ENCODE data around the gene ZBTB46.
A peak's percentile ranks its signal among the peaks of the same experiment; 100 is the strongest.
"Not testable (repeated sequence)": the region's sequence is repeated elsewhere in the genome, so short reads cannot be mapped to it uniquely, and the experiment has no call there.

ZBTB46 gene, protein sequence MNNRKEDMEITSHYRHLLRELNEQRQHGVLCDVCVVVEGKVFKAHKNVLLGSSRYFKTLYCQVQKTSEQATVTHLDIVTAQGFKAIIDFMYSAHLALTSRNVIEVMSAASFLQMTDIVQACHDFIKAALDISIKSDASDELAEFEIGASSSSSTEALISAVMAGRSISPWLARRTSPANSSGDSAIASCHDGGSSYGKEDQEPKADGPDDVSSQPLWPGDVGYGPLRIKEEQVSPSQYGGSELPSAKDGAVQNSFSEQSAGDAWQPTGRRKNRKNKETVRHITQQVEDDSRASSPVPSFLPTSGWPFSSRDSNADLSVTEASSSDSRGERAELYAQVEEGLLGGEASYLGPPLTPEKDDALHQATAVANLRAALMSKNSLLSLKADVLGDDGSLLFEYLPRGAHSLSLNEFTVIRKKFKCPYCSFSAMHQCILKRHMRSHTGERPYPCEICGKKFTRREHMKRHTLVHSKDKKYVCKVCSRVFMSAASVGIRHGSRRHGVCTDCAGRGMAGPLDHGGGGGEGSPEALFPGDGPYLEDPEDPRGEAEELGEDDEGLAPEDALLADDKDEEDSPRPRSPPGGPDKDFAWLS

DNA sequence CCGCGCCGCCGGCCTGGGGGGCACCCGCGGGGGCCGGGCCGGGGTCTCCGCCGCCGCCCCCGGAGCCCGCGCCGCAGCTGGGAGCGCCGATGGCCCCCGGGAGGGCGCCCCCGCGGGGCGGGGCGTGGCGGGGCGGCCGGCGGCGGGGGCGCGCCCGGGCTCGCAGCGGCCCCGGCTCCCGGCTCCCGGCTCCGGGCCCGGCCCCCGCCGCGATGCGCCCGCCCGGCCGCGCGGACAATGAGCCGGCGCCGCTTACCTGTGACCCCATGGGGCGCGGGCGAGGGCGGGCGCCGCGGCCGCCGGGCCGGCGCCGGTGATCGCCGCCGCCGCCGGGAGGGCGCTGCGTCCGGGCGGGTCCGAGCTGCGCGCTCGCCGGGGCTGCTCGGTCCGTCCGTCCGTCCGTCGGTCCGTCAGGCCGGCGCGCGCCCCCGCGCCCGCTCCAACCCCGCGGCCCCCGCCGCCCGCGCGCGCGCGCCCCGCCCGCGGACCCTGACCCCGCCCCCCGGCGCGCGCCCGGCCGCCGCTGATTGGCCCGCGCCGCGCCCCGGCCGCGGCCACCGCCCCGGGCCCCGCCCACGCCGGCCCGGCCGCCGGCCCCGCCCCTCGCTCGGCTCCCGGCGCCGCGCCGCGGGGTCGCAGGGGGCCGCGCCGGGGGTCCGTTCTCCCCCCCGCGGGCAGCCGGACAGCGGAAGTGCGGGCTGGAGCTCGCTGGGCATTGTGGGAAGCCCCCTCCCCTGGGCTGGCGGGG, at the start of gene ZBTB46:
Gene ZBTB46, minus strand, starts transcription at position 424 of the 748 bp plus-strand sequence. CDS start 40,507 bp downstream, outside the sequence.
- peak in 1 of 2 experiments; percentile 22 for DNase-seq

DNA sequence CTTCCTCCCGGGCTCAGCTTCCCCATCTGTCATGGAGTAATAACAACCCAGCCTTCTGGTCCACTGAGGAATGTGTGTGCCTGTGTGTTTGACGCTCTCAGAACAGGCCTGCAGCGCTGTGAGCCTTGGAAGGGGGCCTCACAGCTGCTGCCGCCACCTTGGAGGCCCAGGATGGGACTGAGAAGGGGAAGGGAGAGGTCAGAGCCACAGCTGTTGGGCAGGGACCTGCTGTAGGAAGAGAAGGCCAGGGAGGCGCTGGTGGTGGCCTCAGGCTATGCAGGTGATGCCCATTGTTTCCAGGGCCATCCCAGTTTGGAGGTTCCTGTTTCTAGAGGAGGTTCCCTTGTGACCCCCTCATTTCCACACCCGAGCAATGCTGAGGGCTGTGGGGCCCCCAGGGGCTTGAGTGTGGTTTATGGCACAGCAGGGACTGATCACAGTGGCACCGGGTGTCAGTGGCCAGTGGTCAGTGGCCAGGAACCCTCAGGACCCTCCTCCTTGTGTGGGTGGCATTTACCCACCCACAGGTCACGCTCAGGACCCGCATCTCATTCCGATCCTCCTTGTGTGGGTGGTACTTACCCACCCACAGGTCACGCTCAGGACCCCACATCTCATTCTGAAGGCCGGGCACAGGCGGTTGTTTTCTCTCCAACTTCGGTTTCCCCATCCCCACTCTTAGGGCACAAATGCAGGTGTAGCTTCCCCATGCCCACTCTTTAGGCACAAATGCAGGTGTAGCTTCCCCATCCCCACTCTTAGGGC, 48.0 kb upstream of the ZBTB46 start:
- peak in 1 of 2 experiments; percentile 40 for DNase-seq

DNA sequence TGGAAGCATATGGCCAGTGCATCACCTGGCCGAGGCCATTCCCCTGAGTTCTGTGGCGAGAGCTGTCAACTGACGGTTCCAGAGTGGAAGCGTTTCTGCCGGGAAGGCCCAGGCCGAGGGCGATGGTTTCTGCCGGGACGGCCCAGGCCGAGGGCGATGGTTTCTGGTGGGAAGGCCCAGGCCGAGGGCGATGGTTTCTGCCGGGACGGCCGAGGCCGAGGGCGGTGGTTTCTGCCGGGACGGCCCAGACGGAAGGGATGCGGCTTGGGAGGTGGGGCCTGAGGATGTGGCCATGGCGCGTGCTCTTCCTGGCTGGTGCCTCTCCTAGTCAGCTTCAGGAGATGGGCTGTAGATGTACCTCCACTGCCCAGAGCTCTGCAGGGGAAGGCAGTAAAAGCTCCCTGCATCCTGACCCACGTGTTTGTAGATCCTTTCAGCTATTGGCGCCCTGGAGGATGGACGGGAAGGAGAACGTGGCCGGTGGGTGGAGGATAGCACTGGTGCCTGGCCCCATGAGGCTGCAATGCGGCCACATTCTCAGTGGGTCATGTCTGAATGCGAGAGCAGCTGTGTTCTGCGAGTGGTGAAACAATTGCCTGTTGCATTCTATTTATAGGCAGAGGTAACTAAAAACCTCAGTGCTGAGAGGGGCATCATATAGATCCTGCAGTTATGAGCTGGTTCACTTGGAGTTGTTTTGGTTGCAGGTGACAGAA, 46.8 kb upstream of the ZBTB46 start:
- DNase-seq = no peak

DNA sequence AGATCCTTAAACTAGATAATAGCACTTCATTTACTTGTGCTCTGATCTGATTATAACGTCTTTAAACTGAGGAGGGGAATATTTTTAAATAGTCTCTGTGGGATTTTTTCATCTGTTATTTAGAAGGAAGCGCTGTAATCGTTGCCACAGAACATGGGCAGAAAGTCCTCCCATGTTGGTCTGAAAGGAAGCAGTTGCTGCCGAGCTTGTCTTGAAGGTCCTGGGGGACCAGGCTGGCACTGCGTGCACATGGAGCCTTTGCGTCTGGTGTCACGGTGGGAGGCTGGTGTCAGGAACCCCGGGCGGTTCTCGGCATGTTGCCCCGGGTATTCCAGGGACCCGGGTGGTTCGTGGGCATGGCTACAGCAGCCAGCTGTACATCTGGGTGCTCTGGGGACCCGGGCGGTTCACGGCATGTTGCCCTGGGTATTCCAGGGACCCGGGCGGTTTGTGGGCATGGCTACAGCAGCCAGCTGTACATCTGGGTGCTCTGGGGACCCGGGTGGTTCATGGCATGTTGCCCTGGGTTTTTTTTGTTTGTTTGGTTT, 45.5 kb upstream of the ZBTB46 start:
- DNase-seq = no peak

DNA sequence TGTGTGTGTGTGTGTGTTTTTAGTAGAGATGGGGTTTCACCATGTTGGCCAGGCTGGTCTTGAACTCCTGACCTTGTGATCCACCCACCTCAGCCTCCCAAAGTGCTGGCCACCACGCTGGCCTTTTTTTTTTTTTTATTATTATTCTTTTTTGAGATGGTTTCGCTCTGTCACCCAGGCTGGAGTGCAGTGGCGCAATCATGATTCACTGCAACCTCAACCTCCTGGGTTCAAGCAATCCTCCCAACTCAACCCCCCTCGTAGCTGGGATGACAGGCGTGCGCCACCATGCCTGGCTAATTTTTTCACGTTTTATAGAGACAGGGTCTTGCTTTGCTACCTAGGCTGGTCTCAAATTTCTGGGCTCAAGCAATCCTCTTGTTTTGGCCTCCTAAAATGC, 43.2 kb upstream of the ZBTB46 start:
- DNase-seq = not testable (repeated sequence)

DNA sequence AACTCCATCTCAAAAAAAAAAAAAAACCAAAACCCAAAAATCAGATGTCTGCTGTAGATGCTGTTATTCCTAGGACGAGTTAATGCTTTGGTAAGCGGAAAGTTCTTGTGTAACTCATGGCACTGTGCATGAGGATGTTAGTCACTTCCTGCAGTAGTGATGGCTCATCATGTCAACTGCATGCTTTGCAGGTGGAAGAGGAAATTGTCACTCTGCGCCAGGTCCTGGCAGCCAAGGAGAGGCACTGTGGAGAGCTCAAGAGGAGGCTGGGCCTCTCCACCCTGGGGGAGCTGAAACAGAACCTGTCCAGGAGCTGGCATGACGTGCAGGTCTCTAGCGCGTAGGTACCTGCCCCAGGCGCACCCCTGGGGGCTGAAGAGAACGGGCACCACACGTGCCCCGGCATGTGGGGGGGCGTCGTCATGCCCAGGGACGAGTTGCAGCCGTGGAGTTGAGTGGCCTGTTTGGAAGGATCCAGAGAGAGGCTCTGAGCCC, 42.5 kb upstream of the ZBTB46 start:
- DNase-seq = no peak

DNA sequence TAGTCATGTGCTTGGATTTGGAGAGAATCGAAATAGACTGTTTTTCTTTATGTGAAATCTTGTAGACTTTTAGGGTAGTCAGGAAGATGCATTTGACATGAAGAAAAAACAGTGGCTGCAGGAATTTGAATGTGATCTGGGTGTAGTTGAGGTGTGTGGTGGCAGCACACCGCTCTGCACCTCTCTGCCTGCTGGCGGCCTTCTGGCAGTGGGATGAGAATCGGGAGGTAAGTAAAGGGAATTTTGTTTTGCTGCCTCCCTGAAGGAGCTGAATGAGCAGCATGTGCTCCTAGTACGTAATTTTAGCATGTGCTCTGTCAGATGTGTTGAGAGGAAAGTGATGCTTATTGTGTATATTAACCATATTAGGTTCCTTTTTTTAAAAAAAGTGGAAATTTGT, 37.2 kb upstream of the ZBTB46 start:
- no peak for DNase-seq

DNA sequence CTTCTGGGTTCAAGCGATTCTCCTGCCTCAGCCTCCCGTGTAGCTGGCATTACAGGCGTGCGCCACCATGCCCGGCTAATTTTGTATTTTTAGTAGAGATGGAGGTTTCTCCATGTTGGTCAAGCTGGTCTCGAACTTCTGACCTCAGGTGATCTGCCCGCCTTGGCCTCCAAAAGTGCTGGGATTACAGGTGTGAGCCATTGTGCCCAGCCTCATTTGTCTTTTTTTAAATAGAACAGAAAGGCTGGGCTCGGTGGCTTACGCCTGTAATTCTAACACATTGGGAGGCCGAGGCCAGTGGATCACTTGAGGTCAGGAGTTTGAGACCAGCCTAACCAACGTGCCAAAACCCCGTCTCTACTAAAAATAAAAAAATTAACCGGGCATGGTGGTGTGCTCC, 36.0 kb upstream of the ZBTB46 start:
- not testable (repeated sequence) for DNase-seq

DNA sequence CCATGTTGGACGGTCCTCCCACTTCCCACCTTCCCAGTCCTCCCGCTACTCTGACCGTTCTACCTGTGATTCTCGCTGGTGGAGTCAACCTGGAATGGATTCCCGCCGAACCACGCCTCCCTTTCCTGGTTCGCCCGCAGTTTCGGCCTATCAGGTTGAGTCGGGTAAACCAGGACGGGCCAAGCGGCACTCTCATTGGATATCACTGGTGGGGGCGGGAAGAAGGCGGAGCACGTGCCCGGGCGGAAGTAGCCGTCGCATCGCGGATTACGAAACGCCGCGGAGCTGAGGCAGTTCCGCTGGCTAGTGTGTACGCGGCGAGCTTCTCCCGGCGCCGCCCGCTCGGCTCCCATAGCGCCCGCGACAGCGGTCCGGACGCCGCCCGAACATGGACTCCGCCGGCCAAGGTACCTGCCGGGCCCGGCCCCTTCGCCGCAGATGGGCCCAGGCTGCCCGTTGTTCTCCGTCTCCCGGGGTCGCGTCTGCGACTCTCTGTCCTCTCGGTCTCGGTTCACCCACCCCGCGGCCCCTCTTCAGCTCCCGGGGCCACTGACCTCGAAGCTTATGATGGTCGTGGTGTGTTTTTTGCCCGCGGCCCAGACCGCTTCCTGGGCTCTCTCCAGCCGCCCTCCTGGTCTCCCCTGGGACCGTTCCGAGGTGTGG, 34.0 kb upstream of the ZBTB46 start, which contains the start of gene TPD52L2:
Gene TPD52L2, plus strand, starts transcription at position 293 of the 663 bp plus-strand sequence. Its CDS starts 96 bp downstream, at position 389.
- peak; percentile 99 for DNase-seq

DNA sequence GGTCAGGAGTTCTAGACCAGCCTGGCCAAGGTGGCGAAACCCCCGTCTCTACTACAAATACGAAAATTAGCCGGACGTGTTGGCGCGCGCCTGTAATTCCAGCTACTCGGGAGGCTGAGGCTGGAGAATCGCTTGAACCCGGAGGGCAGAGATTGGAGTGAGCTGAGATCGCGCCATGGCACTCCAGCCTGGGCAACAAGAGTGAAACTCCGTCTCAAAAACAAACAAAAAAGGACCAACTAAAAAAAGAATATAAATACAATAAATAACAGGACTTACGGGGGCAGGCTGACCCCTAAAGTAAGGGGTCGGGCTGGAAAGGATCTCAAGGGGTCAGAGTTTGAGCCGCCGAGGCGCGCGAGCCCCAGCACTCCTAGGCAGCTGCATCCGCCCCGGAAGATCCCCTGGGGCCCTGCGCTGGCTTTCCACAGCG, 33.5 kb upstream of the ZBTB46 start:
- DNase-seq = no peak

DNA sequence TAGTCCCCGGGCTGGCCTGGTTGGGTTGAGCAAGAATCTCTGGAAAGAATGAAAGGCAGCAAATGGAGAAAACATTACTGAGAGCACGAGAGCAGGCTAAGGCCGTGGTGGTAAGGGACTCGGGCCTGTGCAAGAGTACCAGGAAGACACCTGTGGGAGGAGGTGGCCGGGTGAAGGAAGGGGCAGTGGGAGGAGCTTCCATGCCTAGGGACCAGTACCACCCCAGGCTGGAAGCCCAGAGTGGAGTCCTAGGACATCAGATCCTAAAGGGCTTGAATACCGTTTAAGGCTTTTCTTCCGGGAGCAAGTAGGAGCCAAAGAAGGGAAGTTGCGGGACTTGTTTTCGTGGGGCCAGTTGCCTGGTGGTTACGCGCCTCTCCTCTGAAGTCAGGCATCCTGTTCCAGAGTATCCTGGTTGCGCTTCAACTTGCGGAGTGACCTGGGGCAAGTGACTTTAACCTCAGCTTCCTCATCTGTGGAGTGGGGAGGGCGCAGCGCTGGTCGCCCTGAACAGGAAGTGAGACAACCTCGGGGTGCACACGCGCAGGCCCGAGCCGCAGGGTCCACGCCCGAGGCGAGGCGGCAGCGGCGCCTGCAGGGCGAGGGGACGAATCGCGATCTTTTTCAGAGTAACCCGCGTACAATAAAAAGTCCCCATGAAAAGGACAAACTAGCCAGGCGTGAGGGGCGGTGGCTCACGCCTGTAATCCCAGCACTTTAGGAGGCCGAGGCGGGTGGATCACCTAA, 32.9 kb upstream of the ZBTB46 start:
- DNase-seq = peak; percentile 35 to 77

DNA sequence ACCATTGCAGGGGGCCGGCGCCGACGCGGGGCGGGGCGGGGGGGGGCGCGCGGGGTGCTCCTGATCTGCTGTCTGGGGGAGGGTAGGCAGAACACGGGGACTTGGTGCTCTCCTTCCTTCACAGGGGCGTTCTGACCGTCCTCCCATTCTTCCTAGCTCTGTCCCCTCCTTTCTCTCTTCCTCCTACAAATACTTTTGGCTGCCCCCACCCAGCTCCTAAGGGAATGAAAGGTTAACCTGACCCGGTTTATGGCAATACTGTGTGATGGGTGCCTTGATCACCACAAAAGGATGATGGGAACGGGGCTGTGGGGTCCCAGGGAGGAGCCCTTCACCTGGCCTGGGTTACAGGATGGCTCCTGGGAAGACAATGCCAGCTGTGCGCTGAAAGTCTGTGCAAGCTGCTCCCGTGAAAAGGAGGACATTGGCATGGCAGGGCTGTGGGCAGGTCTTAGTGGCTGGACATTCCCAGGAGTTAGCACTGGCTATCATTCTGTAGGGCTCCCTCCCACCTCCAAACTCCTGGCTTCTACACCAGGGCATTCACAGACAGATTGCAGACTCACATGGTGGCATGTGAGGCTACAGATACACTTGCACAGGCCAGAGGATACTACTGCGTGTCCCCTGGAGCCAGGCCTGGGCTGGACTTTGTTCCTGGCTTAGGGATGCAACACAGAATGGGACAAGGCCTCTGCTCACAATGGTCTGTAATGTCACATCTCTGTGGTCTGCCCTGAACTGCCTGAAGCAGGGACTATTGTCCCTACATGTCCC, 32.1 kb upstream of the ZBTB46 start:
- no peak for DNase-seq

DNA sequence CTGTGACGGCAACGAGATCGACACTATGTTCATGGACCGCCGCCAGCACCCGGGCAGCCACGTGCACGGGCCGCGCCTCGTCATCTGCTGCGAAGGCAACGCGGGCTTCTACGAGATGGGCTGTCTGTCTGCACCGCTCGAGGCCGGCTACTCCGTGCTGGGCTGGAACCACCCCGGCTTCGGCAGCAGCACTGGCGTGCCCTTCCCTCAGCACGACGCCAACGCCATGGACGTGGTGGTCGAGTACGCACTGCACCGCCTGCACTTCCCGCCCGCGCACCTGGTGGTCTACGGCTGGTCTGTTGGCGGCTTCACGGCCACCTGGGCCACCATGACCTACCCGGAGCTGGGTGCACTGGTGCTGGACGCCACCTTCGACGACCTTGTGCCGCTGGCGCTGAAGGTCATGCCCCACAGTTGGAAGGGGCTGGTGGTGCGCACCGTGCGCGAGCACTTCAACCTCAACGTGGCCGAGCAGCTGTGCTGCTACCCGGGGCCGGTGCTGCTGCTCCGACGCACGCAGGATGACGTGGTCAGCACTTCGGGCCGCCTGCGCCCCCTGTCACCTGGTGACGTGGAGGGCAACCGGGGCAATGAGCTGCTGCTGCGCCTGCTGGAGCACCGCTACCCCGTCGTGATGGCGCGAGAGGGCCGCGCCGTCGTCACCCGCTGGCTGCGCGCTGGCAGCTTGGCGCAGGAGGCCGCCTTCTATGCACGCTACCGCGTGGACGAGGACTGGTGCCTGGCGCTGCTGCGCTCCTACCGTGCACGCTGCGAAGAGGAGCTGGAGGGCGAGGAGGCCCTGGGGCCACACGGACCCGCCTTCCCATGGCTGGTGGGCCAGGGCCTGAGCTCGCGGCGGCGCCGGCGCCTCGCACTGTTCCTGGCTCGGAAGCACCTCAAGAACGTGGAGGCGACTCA, 31.2 kb upstream of the ZBTB46 start:
- DNase-seq = no peak

DNA sequence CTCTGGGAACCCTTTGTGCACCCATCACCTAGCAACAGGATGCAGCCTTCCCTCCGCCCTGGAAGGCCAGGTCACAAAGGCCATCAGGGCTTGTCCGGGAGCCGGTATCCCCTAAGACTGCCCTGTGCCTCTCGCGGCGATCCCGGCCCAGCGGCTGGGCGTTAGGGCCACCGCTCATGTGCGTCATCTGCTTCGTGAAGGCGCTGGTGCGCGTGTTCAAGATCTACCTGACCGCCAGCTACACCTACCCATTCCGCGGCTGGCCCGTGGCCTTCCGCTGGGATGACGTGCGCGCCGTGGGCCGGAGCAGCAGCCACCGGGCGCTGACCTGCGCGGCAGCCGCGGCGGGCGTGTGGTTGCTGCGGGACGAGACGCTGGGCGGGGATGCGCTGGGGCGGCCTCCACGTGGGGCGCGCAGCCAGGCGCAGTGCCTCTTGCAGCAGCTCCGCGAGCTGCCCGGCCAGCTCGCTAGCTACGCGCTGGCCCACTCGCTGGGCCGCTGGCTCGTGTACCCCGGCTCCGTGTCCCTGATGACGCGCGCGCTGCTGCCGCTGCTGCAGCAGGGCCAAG, 30.4 kb upstream of the ZBTB46 start, which contains the start of gene ABHD16B:
Gene ABHD16B, plus strand, starts transcription at position 134 of the 570 bp plus-strand sequence. Its CDS starts 43 bp downstream, at position 177.
- DNase-seq = no peak

DNA sequence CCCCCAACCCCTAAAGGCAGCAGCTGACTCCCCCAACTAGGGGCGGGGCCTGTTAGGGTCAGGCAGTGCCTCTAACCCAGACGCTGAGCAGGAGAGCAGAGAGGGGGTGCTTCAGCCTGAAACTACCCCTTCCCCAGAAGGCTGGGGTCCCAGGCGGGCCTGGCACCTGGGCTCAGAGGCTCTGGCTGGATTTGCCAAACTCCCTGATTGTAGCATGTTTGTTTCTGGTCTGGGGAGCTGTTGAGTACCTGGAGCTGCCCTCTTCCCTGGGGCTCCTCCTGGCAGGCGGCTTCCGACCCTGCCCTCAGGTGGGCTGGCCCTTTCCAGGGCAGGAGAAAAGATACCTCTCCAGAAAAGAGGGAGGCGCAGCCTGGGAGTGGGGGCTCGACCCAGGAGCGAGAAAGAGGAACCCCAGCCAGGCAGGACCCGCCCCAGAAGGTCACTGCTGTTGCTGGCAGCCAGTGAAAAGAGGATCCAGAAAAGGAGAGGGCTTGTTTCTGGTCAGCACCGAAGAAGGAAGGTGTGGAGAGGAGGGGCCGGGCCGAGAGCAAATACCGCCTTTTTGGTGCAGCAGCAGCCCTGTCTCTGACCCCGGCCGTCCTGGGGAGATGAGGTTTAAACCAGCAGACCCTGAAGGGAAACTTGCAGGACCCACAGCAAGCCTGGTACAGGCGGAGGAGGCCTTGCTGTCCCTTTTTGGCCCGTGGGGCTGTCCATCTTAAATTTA, 29.4 kb upstream of the ZBTB46 start:
- no peak for DNase-seq

DNA sequence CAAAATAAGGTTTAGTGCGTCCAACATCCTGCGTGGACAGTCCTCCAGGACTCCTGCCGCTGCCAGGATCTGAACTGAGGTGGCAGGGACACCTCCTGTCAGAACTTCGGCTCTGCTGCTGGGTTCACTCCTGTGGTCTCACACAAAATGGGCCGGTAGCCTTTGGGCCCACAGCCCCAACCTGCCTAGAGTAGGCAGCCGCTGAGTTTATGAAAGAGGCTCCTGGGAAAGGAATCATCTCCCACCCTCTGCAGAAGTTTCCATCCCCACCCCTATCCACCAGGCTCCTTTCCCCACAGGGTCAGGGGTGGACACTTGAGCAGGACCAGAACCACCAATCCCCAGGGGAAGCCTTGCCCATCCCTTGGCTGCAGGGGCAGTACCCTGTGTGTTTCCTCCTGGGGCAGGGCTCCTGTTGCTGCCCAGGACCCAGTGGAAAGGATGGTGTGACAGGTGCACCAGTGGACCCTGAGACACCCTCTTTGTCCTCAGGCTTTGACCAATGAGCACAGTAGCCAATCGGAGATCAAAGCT, 28.2 kb upstream of the ZBTB46 start:
- no peak for DNase-seq

Measured in NCI-H524 (cell line).